ENCODE results near the gene COX17. TPM values are rescaled to one million over a fixed set of nuclear protein-coding genes. Genes with fewer than 3 reads are reported as not detected.
A peak's percentile ranks its signal among the peaks of the same experiment; 100 is the strongest.
"Not testable (repeated sequence)": the region's sequence is repeated elsewhere in the genome, so short reads cannot be mapped to it uniquely, and the experiment has no call there.

The COX17 gene
- total RNA-seq, 1 donor from 2014 or later, result 27.5 TPM

GRCh38 chr3:119681279-119681678 is 4.1 kb upstream of the COX17 start:
- TF ChIP-seq CTCF (conservative IDR thresholded peaks at IDR 0.05), result peak; percentile 67
- DNase-seq (ENCODE audit: low read depth, low spot score), result no peak
- H3K9me3 Mint-ChIP-seq, result no peaks in the 10 kb centered on the region
- H3K36me3 Mint-ChIP-seq (ENCODE audit: low read depth), result no peaks in the 10 kb centered on the region
- no peak overlapping the region for H3K4me3 Mint-ChIP-seq
- peaks cover 12% of the 10 kb centered on the region for H3K4me1 Mint-ChIP-seq
- peaks cover 13% of the 10 kb centered on the region for H3K27me3 Mint-ChIP-seq (ENCODE audit: low read depth)
- no peak overlapping the region for H3K27ac Mint-ChIP-seq (ENCODE audit: unreplicated experiment)

- Mint-ChIP-seq H3K27ac (ENCODE audit: unreplicated experiment) (no peak overlapping the region), H3K4me3 (no peak overlapping the region), H3K4me1 (peaks cover 26% of the 10 kb centered on the region), H3K36me3 (ENCODE audit: low read depth) (peaks cover 3% of the 10 kb centered on the region), H3K9me3 (no peaks in the 10 kb centered on the region), H3K27me3 (ENCODE audit: low read depth) (peaks cover 13% of the 10 kb centered on the region)
- no peak for TF ChIP-seq CTCF (conservative IDR thresholded peaks at IDR 0.05)
- no peak for DNase-seq (ENCODE audit: low read depth, low spot score)
These were observed 2.7 kb upstream of the COX17 start for GRCh38 chr3:119679874-119680273.

- not testable (repeated sequence) for H3K27me3 Mint-ChIP-seq (ENCODE audit: low read depth); H3K9me3 Mint-ChIP-seq
- H3K4me3 Mint-ChIP-seq, result peak overlapping the region; percentile 34
These were observed 1.0 kb upstream of the COX17 start for GRCh38 chr3:119678209-119678608.

GRCh38 chr3:119677641-119677934 is 382 bp upstream of the COX17 start:
- no peak for DNase-seq (ENCODE audit: low read depth, low spot score)
- Mint-ChIP-seq H3K36me3 (ENCODE audit: low read depth) (peaks cover 11% of the 10 kb centered on the region), H3K27me3 (ENCODE audit: low read depth) (peaks cover 4% of the 10 kb centered on the region), H3K4me3 (peak overlapping the region; percentile 92), H3K9me3 (no peaks in the 10 kb centered on the region), H3K27ac (ENCODE audit: unreplicated experiment) (peak overlapping the region; percentile 91), H3K4me1 (peaks cover 26% of the 10 kb centered on the region)
- TF ChIP-seq CTCF (conservative IDR thresholded peaks at IDR 0.05), result no peak

More at GRCh38 chr3:119678209-119678608, 1.0 kb upstream of the COX17 start:
- H3K27ac Mint-ChIP-seq (ENCODE audit: unreplicated experiment); DNase-seq (ENCODE audit: low read depth, low spot score); H3K36me3 Mint-ChIP-seq (ENCODE audit: low read depth): not testable (repeated sequence)
- H3K4me1 Mint-ChIP-seq, result peaks cover 26% of the 10 kb centered on the region

GRCh38 chr3:119676020-119676419 is 1.2 kb downstream of the COX17 start:
- Mint-ChIP-seq H3K27ac (ENCODE audit: unreplicated experiment) (no peak overlapping the region), H3K4me3 (peak overlapping the region; percentile 92), H3K4me1 (peaks cover 26% of the 10 kb centered on the region), H3K9me3 (no peaks in the 10 kb centered on the region), H3K36me3 (ENCODE audit: low read depth) (peaks cover 13% of the 10 kb centered on the region), H3K27me3 (ENCODE audit: low read depth) (no peaks in the 10 kb centered on the region)
- no peak for DNase-seq (ENCODE audit: low read depth, low spot score)
- no peak for TF ChIP-seq CTCF (conservative IDR thresholded peaks at IDR 0.05)

- peaks cover 13% of the 10 kb centered on the region for H3K36me3 Mint-ChIP-seq (ENCODE audit: low read depth)
- H3K27ac Mint-ChIP-seq (ENCODE audit: unreplicated experiment), result no peak overlapping the region
- no peaks in the 10 kb centered on the region for H3K27me3 Mint-ChIP-seq (ENCODE audit: low read depth)
- H3K4me1 Mint-ChIP-seq, result peaks cover 26% of the 10 kb centered on the region
- no peak for DNase-seq (ENCODE audit: low read depth, low spot score)
- H3K9me3 Mint-ChIP-seq, result no peaks in the 10 kb centered on the region
- TF ChIP-seq CTCF (conservative IDR thresholded peaks at IDR 0.05), result no peak
- H3K4me3 Mint-ChIP-seq, result peak overlapping the region; percentile 92
These were observed 1.9 kb downstream of the COX17 start for GRCh38 chr3:119675188-119675874.
